ENCODE results near the gene JAKMIP1. TPM values are rescaled to one million over a fixed set of nuclear protein-coding genes. Genes with fewer than 3 reads are reported as not detected.

The JAKMIP1 gene
- polyA plus RNA-seq, 1 experiment = not detected

DNA sequence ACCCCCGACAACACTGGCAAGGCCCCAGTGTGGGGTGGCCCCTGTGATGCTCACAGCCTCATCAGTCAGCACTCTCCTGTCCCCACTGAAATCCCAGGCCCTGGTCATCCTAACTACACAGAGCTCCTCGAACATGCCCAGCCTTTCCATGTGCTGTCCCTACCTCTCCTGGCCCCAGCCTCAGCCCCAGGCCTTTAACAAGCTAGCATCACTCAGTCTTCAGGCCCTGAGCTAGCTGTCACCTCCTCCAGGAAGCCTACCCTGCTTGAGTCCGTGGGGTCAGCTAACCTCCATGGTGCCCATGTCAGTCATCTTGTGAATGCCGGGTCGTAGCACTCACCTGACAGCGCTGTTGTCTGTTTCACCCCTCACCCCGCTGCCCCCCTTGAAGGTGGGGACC, 156.5 kb downstream of the JAKMIP1 start:
- no peak for DNase-seq (ENCODE audit: low read depth, low spot score)
- ChIA-PET POLR2A (no interaction called here), CTCF (no interaction called here)
- Histone ChIP-seq H3K9me3 (ENCODE audit: control insufficient read depth, insufficient read depth, low read length) (peaks cover 21% of the 10 kb centered on the region; the same call in 1 of the 2 replicates), H3K27me3 (ENCODE audit: control insufficient read depth, insufficient read depth, low read length) (no peaks in the 10 kb centered on the region), H3K27ac (ENCODE audit: low read depth, low read length) (no peak overlapping the region), H3K4me3 (ENCODE audit: low read depth, low read length) (no peak overlapping the region)
- TF ChIP-seq, protein P1, sequence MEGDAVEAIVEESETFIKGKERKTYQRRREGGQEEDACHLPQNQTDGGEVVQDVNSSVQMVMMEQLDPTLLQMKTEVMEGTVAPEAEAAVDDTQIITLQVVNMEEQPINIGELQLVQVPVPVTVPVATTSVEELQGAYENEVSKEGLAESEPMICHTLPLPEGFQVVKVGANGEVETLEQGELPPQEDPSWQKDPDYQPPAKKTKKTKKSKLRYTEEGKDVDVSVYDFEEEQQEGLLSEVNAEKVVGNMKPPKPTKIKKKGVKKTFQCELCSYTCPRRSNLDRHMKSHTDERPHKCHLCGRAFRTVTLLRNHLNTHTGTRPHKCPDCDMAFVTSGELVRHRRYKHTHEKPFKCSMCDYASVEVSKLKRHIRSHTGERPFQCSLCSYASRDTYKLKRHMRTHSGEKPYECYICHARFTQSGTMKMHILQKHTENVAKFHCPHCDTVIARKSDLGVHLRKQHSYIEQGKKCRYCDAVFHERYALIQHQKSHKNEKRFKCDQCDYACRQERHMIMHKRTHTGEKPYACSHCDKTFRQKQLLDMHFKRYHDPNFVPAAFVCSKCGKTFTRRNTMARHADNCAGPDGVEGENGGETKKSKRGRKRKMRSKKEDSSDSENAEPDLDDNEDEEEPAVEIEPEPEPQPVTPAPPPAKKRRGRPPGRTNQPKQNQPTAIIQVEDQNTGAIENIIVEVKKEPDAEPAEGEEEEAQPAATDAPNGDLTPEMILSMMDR (IDR thresholded peaks at IDR 0.05; ENCODE audit: low read depth, low read length) = no peak

GRCh38 chr4:6043188-6043587, 157.2 kb downstream of the JAKMIP1 start:
- TF ChIP-seq, protein P1 (IDR thresholded peaks at IDR 0.05; ENCODE audit: low read depth, low read length) = no peak
- H3K27me3 ChIP-seq (ENCODE audit: control insufficient read depth, insufficient read depth, low read length) = no peaks in the 10 kb centered on the region
- no peak overlapping the region for H3K27ac ChIP-seq (ENCODE audit: low read depth, low read length)
- no peak overlapping the region for H3K4me3 ChIP-seq (ENCODE audit: low read depth, low read length)
- ChIA-PET CTCF (no interaction called here), POLR2A (no interaction called here)
- DNase-seq (ENCODE audit: low read depth, low spot score) = no peak
- peaks cover 21% of the 10 kb centered on the region; the same call in 1 of the 2 replicates for H3K9me3 ChIP-seq (ENCODE audit: control insufficient read depth, insufficient read depth, low read length)

DNA sequence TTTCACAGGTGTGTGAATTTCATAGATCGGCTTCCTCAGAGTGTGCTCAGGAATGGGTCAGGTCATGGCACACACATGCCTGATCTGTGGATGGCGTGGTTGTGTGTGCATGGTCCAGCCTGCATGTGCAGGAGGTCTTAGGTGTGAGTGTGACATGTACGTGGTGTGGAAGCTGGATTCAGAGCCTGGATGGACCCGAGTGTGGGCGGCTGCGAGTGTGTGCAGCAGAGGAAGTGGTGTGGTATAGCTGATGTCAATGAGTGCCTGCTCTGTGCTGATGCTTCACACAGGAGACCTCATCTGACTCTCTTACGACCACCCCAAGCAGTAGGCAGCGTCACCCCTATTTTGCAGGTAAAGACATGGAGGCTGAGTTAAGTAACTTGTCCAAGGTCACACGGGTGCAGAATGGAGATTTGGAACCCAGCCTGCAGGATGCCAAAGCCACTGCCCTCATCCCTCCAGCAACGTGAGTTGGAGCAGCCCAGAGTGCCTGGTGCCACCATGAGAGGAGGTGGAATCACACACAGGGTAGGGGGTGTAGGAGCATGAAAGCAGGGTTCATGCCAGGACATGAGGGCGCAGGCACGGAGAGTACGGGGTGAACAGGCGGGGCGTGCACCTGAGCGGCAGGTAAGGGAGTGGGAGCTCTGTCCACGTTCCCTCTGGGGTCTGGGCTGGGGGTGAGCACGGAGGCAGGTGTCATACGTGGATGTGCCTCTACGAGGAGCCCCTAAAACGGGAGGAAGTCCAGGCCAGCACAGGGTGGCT, 157.9 kb downstream of the JAKMIP1 start:
- ChIA-PET CTCF (no interaction called here), POLR2A (no interaction called here)
- peaks cover 21% of the 10 kb centered on the region; the same call in 1 of the 2 replicates for H3K9me3 ChIP-seq (ENCODE audit: control insufficient read depth, insufficient read depth, low read length)
- H3K27ac ChIP-seq (ENCODE audit: low read depth, low read length) = no peak overlapping the region
- H3K27me3 ChIP-seq (ENCODE audit: control insufficient read depth, insufficient read depth, low read length) = no peaks in the 10 kb centered on the region
- no peak for DNase-seq (ENCODE audit: low read depth, low spot score)
- no peak overlapping the region for H3K4me3 ChIP-seq (ENCODE audit: low read depth, low read length)
- TF ChIP-seq, protein P1 (IDR thresholded peaks at IDR 0.05; ENCODE audit: low read depth, low read length) = no peak

- no peak for DNase-seq (ENCODE audit: low read depth, low spot score)
- TF ChIP-seq, protein P1 (IDR thresholded peaks at IDR 0.05; ENCODE audit: low read depth, low read length) = no peak
- Histone ChIP-seq H3K4me3 (ENCODE audit: low read depth, low read length) (no peak overlapping the region), H3K27ac (ENCODE audit: low read depth, low read length) (no peak overlapping the region), H3K9me3 (ENCODE audit: control insufficient read depth, insufficient read depth, low read length) (peaks cover 19% of the 10 kb centered on the region; the same call in 1 of the 2 replicates), H3K27me3 (ENCODE audit: control insufficient read depth, insufficient read depth, low read length) (no peaks in the 10 kb centered on the region)
- ChIA-PET CTCF (no interaction called here), POLR2A (no interaction called here)
Measured at GRCh38 chr4:6041800-6042199, 158.5 kb downstream of the JAKMIP1 start.

GRCh38 chr4:6038711-6039110, 161.6 kb downstream of the JAKMIP1 start:
- H3K4me3 ChIP-seq (ENCODE audit: low read depth, low read length) = no peak overlapping the region
- no peaks in the 10 kb centered on the region for H3K27me3 ChIP-seq (ENCODE audit: control insufficient read depth, insufficient read depth, low read length)
- TF ChIP-seq, protein P1 (IDR thresholded peaks at IDR 0.05; ENCODE audit: low read depth, low read length) = no peak
- H3K9me3 ChIP-seq (ENCODE audit: control insufficient read depth, insufficient read depth, low read length) = peaks cover 10% of the 10 kb centered on the region; the same call in 1 of the 2 replicates
- no peak overlapping the region for H3K27ac ChIP-seq (ENCODE audit: low read depth, low read length)
- ChIA-PET POLR2A (no interaction called here), CTCF (no interaction called here)
- no peak for DNase-seq (ENCODE audit: low read depth, low spot score)

All from AG04450 (cell line).